Fibroblast of the aortic adventitia (primary cell): ENCODE measurements around the gene CTIF. TPM values are rescaled to one million over a fixed set of nuclear protein-coding genes. Genes with fewer than 3 reads are reported as not detected.

ENCODE experiments used
- DNase-seq: peaks from one replicate; pipeline ENCODE4 v3.0.0-alpha.2; 2010; ENCODE audit warnings: low read depth
- H3K4me3 ChIP-seq: 2 replicates; pipeline ENCODE4 v1.5.1; 2011; ENCODE audit warnings: low read depth, mild to moderate bottlenecking, control low read depth, low read length, moderate library complexity
- CTCF ChIP-seq: IDR thresholded peaks from 2 replicates; pipeline ENCODE4 v1.5.1; 2011; ENCODE audit warnings: mild to moderate bottlenecking, low read length, control low read depth, inconsistent platforms; ENCODE audit not compliant: insufficient read depth
- total RNA-seq: library from RNA; depleted of rRNA; stranded (reverse); fragments of >200 nt; gene quantifications from 2 replicates; pipeline ENCODE4 v1.2.3, GENCODE V29; 2012; ENCODE audit warnings: low replicate concordance

Gene CTIF
- total RNA-seq, 1 donor, result 29.0 TPM

DNA sequence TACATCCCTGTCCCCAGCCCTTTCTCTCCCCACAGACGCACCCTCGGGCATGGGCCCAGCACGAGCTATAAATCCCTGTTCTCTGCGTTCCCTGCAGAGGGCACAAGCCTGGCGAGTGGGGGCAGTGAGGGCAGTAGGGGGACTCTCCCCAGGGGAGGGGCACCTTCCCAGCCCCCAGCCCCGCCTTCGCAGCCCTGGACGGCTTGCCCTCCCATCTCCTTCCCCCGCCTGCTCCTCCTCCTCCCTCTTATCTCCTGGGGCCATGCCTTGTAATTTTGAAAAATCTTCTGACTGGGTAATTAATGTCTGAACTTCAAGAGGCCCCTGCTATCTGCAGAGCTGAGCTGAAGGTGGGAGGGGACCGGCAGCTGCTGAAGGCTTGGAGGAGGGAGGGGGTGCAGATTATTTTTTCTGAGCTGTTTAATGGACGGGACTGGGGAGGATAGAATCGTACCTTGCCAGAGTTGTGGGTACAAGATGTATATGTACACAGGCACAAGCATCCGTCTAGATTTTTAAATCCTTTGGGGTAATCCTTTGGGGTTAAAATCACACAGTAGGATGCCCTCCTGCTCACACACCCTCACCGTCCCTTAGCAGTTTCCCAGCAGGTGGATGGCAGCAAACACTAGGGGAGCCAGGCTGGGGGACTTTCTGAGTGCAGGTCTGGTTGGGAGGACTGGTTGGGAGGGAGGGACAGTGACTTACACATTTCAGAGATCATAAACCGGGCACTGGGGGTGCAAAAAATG lies 290.0 kb downstream of the CTIF start:
- H3K4me3 ChIP-seq, result no peak overlapping the region
- no peak for TF ChIP-seq CTCF
- DNase-seq, result no peak

- no peak for TF ChIP-seq CTCF
- H3K4me3 ChIP-seq, result no peak overlapping the region
- no peak for DNase-seq
Observed at GRCh38 chr18:48829443-48830149, 290.8 kb downstream of the CTIF start.

DNA sequence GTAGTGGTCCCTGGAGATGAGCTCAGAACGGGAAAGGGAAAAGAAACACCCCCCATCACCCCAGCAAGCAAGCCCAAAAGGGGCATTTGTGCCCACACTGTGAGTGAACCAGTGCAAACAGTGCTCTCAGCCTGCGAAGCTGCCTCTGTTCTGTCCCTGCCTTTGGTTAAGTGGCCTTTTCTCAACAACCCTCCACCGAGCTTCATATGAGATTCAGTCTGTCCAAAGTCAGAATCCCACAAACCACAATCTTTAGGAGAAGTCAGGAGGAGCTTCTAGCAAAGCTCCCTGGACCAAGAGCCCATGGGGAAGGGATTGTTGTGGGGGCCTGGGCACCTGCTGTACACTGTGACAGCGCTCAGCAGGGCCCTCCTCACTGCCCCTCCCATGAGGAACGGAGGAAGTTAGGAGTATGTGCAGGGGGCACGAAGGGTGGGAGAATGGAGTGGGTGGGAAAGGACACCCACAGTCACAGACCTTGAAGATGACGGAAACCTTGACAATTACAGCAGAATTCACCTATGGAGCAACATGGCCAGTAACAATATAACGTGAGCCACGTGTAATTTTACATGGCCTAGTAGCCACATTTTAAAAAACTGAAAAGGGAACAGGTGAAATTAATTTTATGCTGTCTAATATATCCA lies 292.4 kb downstream of the CTIF start:
- DNase-seq, result no peak
- no peak for TF ChIP-seq CTCF
- H3K4me3 ChIP-seq, result no peak overlapping the region

- TF ChIP-seq CTCF, result no peak
- no peak overlapping the region for H3K4me3 ChIP-seq
- DNase-seq, result no peak
Observed at GRCh38 chr18:48831802-48832201, 293.0 kb downstream of the CTIF start.

GRCh38 chr18:48832938-48833700 lies 294.3 kb downstream of the CTIF start:
- H3K4me3 ChIP-seq, result no peak overlapping the region
- no peak for TF ChIP-seq CTCF
- DNase-seq, result peak; percentile 76

DNA sequence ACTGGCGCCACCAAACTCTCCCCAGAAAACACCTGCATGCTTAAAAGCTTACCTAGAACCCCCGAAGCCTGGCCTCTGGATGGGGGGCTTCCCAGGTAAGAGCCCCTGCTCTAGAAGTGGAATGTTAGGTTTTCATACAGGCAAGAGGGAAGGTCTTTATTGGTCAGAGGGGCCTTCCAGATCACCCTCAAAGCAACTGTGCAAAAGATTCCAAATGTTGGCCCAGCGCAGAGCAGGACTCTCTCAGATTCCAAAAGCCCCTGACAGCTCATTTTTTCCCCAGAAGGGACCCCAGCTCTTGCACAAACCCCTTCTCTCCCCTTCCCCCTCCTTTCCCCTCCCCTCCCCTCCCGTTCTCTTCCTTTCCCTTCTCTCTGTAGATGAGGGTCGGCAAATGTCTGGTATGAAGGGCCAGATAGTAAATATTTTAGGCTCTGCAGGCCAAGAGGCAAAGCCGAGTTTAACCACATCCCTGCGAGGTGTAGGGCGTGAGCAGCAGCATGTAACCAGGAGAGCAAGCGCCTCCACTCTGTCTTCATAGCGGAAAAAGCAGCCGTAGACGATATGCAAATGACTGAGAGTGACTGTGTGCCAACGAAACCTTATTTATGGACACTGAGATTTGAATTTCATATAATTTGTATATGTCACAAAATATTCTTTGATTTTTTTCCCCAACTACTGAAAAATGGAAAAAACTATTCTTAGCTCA lies 295.0 kb downstream of the CTIF start:
- no peak for DNase-seq
- no peak overlapping the region for H3K4me3 ChIP-seq
- TF ChIP-seq CTCF, result no peak
